ENCODE data around the gene GGA1. TPM values are rescaled to one million over a fixed set of nuclear protein-coding genes. Genes with fewer than 3 reads are reported as not detected.

Gene GGA1
- total and polyA plus RNA-seq, 2 experiments from 2014 or later: 29.7 TPM

DNA sequence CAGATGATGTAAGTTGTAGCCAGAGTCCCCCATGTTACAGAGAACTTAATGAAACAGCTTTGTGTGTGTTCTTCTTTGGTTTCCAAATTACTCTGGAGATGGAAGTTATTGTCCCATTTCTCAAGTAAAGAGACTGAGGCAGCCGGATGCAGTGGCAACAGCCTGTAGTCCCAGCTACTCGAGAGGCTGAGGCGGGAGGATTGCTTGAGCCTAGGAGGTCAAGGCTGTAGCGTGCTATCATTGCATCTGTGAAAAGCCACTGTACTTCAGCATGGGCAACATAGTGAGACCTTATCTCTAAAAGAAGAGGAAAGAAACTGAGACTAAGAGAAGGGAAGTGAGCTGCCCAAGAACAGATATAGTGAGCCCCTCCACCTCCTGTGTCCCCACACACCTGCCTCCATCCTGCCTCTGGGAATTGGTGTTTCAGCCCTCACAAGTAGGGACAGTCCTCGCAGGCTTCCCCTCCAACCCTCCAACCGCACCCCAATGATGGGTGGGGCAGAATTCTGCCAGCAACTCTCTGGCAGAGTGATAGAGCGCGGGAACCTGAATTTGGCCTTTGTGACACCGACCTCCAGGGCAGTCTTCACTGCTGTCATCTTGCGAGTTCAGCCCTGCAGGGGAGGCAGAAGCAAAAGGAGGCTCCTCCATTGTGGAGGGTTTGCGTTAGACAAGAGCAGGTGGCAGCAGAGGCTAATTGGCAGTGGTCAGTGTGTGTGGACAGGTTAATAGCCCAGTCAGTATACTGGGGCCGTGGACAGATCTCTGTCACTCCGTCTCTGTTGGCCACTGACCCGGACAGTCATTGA is 51.5 kb downstream of the GGA1 start:
- Histone ChIP-seq H3K9ac (peak overlapping the region; percentile 69), H3K4me3 (peak overlapping the region; percentile 86), H3K9me3 (ENCODE audit: low read depth) (no peaks in the 10 kb centered on the region), H3F3A (ENCODE audit: insufficient read depth) (peaks cover 31% of the 10 kb centered on the region), H3K27me3 (replicated peaks; ENCODE audit: insufficient read depth) (no peaks in the 10 kb centered on the region), H2AFZ (no peak overlapping the region), H3K4me1 (ENCODE audit: insufficient read depth) (peaks cover 35% of the 10 kb centered on the region), H4K20me1 (ENCODE audit: insufficient read depth) (0 out of 2 replicates have a peak, but pooled peaks cover 2% of the 10 kb centered on the region), H3K79me2 (ENCODE audit: insufficient read depth) (peaks cover 53% of the 10 kb centered on the region), H3K9me2 (ENCODE audit: insufficient read depth) (no peaks in the 10 kb centered on the region), H3K36me3 (ENCODE audit: low read depth) (no peaks in the 10 kb centered on the region), H3K27ac (no peak overlapping the region), H3K4me2 (ENCODE audit: unreplicated experiment) (peak overlapping the region; percentile 82)
- no peak for TF ChIP-seq EZH2 (IDR thresholded peaks at IDR 0.05; ENCODE audit: insufficient read depth, poor library complexity, severe bottlenecking)
- TF ChIP-seq EZH2phosphoT487 (IDR thresholded peaks at IDR 0.05; ENCODE audit: insufficient read depth, low read depth): no peak
- DNase-seq: no peak
- 56 to 58% methylated on average over 14 of the region's 14 CpGs for WGBS, 2 experiments (ENCODE audit: low coverage in 1 of 2, low lambda C conversion rate in 2 of 2, missing lambda C conversion rate in 2 of 2)
- in situ Hi-C loops (cut with MboI): no loop called here

DNA sequence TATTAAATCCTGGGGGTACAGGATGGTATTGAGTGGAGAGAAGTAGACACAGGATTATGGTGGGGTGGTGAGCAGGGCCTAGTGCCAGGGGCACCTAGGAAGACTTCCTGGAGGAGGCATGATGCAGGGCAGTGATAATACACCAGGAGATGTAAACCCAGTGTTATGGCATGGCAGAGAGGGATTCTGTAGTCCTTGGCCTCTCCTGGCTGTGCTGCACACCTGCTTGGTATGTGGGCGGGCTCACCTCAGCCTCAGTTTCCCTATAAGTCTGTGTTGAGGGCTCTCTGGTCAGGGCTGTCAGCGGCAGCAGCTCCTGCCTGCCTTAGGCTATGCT is 52.0 kb downstream of the GGA1 start:
- Histone ChIP-seq H3K27ac (peak overlapping the region; percentile 74; the same call in 1 of the 2 replicates), H3K4me1 (ENCODE audit: insufficient read depth) (peaks cover 35% of the 10 kb centered on the region), H3K9ac (peak overlapping the region; percentile 54; the same call in 1 of the 2 replicates), H3K4me3 (0 out of 2 replicates have a peak overlapping the region, but pooled peaks have one; percentile 5), H3K27me3 (replicated peaks; ENCODE audit: insufficient read depth) (no peaks in the 10 kb centered on the region), H2AFZ (no peak overlapping the region), H3K4me2 (ENCODE audit: unreplicated experiment) (no peak overlapping the region), H3K79me2 (ENCODE audit: insufficient read depth) (peaks cover 58% of the 10 kb centered on the region), H4K20me1 (ENCODE audit: insufficient read depth) (0 out of 2 replicates have a peak, but pooled peaks cover 2% of the 10 kb centered on the region), H3K9me3 (ENCODE audit: low read depth) (no peaks in the 10 kb centered on the region), H3K36me3 (ENCODE audit: low read depth) (no peaks in the 10 kb centered on the region), H3K9me2 (ENCODE audit: insufficient read depth) (no peaks in the 10 kb centered on the region), H3F3A (ENCODE audit: insufficient read depth) (peaks cover 31% of the 10 kb centered on the region)
- no peak for DNase-seq
- WGBS, 2 experiments (ENCODE audit: low coverage in 1 of 2, low lambda C conversion rate in 2 of 2, missing lambda C conversion rate in 2 of 2): 48 to 50% methylated on average over 2 of the region's 2 CpGs
- in situ Hi-C loops (cut with MboI): no loop called here
- TF ChIP-seq EZH2 (IDR thresholded peaks at IDR 0.05; ENCODE audit: insufficient read depth, poor library complexity, severe bottlenecking) (no peak), EZH2phosphoT487 (IDR thresholded peaks at IDR 0.05; ENCODE audit: insufficient read depth, low read depth) (no peak)

DNA sequence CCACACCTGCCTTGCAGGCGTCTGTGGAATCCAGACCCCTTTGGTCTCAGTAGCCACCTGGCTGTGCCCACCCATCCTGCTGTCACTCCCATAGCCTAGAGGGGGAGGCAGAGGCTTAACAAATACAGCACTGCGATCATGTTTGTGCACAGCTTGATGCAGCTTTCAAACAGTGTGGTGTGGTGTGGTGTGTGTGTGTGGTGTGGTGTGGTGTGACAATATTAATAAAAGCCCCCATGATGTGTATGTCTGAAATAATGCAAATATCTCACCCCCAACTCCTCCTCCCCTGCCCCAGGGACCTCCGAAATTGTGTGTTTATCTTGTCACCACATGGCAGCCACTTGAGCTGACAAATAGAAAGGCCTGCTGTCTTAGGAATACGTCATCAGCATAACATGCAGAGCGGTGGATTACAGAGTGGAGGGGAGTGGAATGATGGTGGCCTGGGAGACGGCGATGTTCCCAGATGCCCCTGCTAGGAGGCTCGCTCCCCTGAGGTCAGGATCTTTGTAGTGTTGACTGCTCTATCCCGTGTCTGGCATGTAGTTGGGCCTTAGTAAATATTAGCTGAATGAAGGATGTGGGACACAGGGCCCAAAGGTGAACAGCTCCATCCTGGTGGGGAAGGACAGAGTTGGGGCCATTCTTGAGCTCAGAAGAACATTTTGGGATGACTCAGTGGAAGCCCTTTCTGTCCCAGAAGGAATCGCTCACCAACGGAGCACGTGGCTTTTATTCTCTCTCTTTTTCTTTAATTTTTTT is 52.7 kb downstream of the GGA1 start:
- Histone ChIP-seq H3K4me3 (peak overlapping the region; percentile 5; the same call in 1 of the 2 replicates), H2AFZ (peak overlapping the region; percentile 36), H3K36me3 (ENCODE audit: low read depth) (no peaks in the 10 kb centered on the region), H3K27me3 (replicated peaks; ENCODE audit: insufficient read depth) (no peaks in the 10 kb centered on the region), H3K4me2 (ENCODE audit: unreplicated experiment) (peak overlapping the region; percentile 29), H3K9me2 (ENCODE audit: insufficient read depth) (no peaks in the 10 kb centered on the region), H3F3A (ENCODE audit: insufficient read depth) (peaks cover 31% of the 10 kb centered on the region), H3K9me3 (ENCODE audit: low read depth) (no peaks in the 10 kb centered on the region), H3K27ac (peak overlapping the region; percentile 74), H3K4me1 (ENCODE audit: insufficient read depth) (peaks cover 35% of the 10 kb centered on the region), H4K20me1 (ENCODE audit: insufficient read depth) (0 out of 2 replicates have a peak, but pooled peaks cover 2% of the 10 kb centered on the region), H3K79me2 (ENCODE audit: insufficient read depth) (peaks cover 65% of the 10 kb centered on the region), H3K9ac (peak overlapping the region; percentile 54)
- in situ Hi-C loops (cut with MboI): no loop called here
- peak; percentile 85 for DNase-seq
- TF ChIP-seq EZH2 (IDR thresholded peaks at IDR 0.05; ENCODE audit: insufficient read depth, poor library complexity, severe bottlenecking) (no peak), EZH2phosphoT487 (IDR thresholded peaks at IDR 0.05; ENCODE audit: insufficient read depth, low read depth) (no peak)
- WGBS, 2 experiments (ENCODE audit: low coverage in 1 of 2, low lambda C conversion rate in 2 of 2, missing lambda C conversion rate in 2 of 2): 7 to 8% methylated on average over 12 of the region's 12 CpGs

DNA sequence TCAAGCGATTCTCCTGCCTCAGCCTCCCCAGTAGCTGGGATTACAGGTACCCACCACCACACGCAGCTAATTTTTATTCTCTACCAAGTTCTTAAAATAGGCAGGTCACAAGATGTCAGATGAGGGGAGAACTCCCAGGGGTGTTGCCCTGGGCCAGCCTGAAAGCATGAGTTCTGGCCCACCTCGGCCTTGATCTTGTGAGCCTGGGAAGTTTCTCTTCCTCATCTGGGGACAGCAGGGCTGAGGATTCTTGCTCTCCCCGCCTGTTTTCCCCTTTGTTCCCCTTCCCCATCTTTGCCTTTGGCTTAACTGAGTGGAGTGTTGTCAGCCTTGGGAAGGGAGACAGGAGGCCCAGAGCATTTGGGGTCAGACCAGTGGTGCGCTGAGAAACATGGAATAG is 53.4 kb downstream of the GGA1 start:
- Histone ChIP-seq H3K4me2 (ENCODE audit: unreplicated experiment) (no peak overlapping the region), H3K9me2 (ENCODE audit: insufficient read depth) (no peaks in the 10 kb centered on the region), H3F3A (ENCODE audit: insufficient read depth) (peaks cover 31% of the 10 kb centered on the region), H3K36me3 (ENCODE audit: low read depth) (no peaks in the 10 kb centered on the region), H3K9me3 (ENCODE audit: low read depth) (no peaks in the 10 kb centered on the region), H3K4me1 (ENCODE audit: insufficient read depth) (peaks cover 35% of the 10 kb centered on the region), H3K27ac (peak overlapping the region; percentile 74), H2AFZ (no peak overlapping the region), H4K20me1 (ENCODE audit: insufficient read depth) (0 out of 2 replicates have a peak, but pooled peaks cover 2% of the 10 kb centered on the region), H3K79me2 (ENCODE audit: insufficient read depth) (peaks cover 72% of the 10 kb centered on the region), H3K9ac (peak overlapping the region; percentile 54), H3K4me3 (no peak overlapping the region), H3K27me3 (replicated peaks; ENCODE audit: insufficient read depth) (no peaks in the 10 kb centered on the region)
- in situ Hi-C loops (cut with MboI): no loop called here
- DNase-seq: no peak
- WGBS, 2 experiments (ENCODE audit: low coverage in 1 of 2, low lambda C conversion rate in 2 of 2, missing lambda C conversion rate in 2 of 2): 55 to 62% methylated on average over 5 of the region's 5 CpGs
- TF ChIP-seq EZH2 (IDR thresholded peaks at IDR 0.05; ENCODE audit: insufficient read depth, poor library complexity, severe bottlenecking) (no peak), EZH2phosphoT487 (IDR thresholded peaks at IDR 0.05; ENCODE audit: insufficient read depth, low read depth) (no peak)
